ENCODE data around the gene BRD7.
A peak's percentile ranks its signal among the peaks of the same experiment; 100 is the strongest.

The BRD7 gene

GRCh38 chr16:50289950-50290764 lies 78.6 kb downstream of the BRD7 start:
- DNase-seq (ENCODE audit: low spot score) = no peak

GRCh38 chr16:50288920-50289319 lies 79.9 kb downstream of the BRD7 start:
- no peak for DNase-seq (ENCODE audit: low spot score)

- DNase-seq (ENCODE audit: low spot score) = no peak
These were observed 80.8 kb downstream of the BRD7 start for GRCh38 chr16:50288026-50288425.

GRCh38 chr16:50286681-50287080 lies 82.1 kb downstream of the BRD7 start:
- no peak for DNase-seq (ENCODE audit: low spot score)

GRCh38 chr16:50285406-50286003 lies 83.3 kb downstream of the BRD7 start:
- no peak for DNase-seq (ENCODE audit: low spot score)

GRCh38 chr16:50284131-50284911 lies 84.5 kb downstream of the BRD7 start:
- DNase-seq (ENCODE audit: low spot score) = no peak

GRCh38 chr16:50282955-50283631 lies 85.7 kb downstream of the BRD7 start:
- DNase-seq (ENCODE audit: low spot score) = no peak

- no peak for DNase-seq (ENCODE audit: low spot score)
These were observed 86.7 kb downstream of the BRD7 start for GRCh38 chr16:50282010-50282538.

GRCh38 chr16:50281391-50282009 lies 87.3 kb downstream of the BRD7 start:
- DNase-seq (ENCODE audit: low spot score) = no peak

- no peak for DNase-seq (ENCODE audit: low spot score)
These were observed 87.9 kb downstream of the BRD7 start for GRCh38 chr16:50280932-50281331.

GRCh38 chr16:50279504-50279865 lies 89.3 kb downstream of the BRD7 start:
- no peak for DNase-seq (ENCODE audit: low spot score)

- no peak for DNase-seq (ENCODE audit: low spot score)
These were observed 90.5 kb downstream of the BRD7 start for GRCh38 chr16:50278251-50278650.

- no peak for DNase-seq (ENCODE audit: low spot score)
These were observed 91.8 kb downstream of the BRD7 start for GRCh38 chr16:50276801-50277555.

- no peak for DNase-seq (ENCODE audit: low spot score)
These were observed 92.5 kb downstream of the BRD7 start for GRCh38 chr16:50276326-50276640.

- no peak for DNase-seq (ENCODE audit: low spot score)
These were observed 93.1 kb downstream of the BRD7 start for GRCh38 chr16:50275428-50276325.

- no peak for DNase-seq (ENCODE audit: low spot score)
These were observed 93.7 kb downstream of the BRD7 start for GRCh38 chr16:50275098-50275415.

GRCh38 chr16:50274326-50275097 lies 94.3 kb downstream of the BRD7 start:
- DNase-seq (ENCODE audit: low spot score) = no peak

GRCh38 chr16:50273888-50274325 lies 94.9 kb downstream of the BRD7 start:
- peak; percentile 74 for DNase-seq (ENCODE audit: low spot score)

GRCh38 chr16:50273382-50273690 lies 95.5 kb downstream of the BRD7 start:
- DNase-seq (ENCODE audit: low spot score) = no peak

All from hematopoietic multipotent progenitor cell treated with erythropoietin and hydrocortisone succinate and interleukin-3 and kit ligand, for 15 days (in vitro differentiated cells).